Activated CD4-positive, alpha-beta T cell treated with anti-CD3 and anti-CD28 coated beads, Interleukin-2, amount 50 U/mL, for 1 hour (primary cell): ENCODE measurements around the gene KPNA4.
"Not testable (repeated sequence)": the region's sequence is repeated elsewhere in the genome, so short reads cannot be mapped to it uniquely, and the experiment has no call there.

Source experiments
- DNase-seq: peaks from one replicate; pipeline ENCODE4 v3.0.0-alpha.2; 2020

The KPNA4 gene

GRCh38 chr3:160569894-160570652 is 4.7 kb upstream of the KPNA4 start:
- no peak for DNase-seq

- no peak for DNase-seq
Observed at GRCh38 chr3:160568989-160569388, 3.6 kb upstream of the KPNA4 start.

- DNase-seq = no peak
Observed at GRCh38 chr3:160567774-160568173, 2.4 kb upstream of the KPNA4 start.

GRCh38 chr3:160566499-160566898 is 1.1 kb upstream of the KPNA4 start:
- no peak for DNase-seq

GRCh38 chr3:160564949-160565441 is 376 bp downstream of the KPNA4 start:
- DNase-seq = peak; percentile 59

- DNase-seq = peak; percentile 6
Observed at GRCh38 chr3:160564258-160564911, 986 bp downstream of the KPNA4 start.

GRCh38 chr3:160562952-160563351 is 2.4 kb downstream of the KPNA4 start:
- DNase-seq = no peak

GRCh38 chr3:160557571-160557970 is 7.8 kb downstream of the KPNA4 start:
- no peak for DNase-seq

GRCh38 chr3:160556141-160556540 is 9.2 kb downstream of the KPNA4 start:
- no peak for DNase-seq

- no peak for DNase-seq
Observed at GRCh38 chr3:160554980-160555379, 10.4 kb downstream of the KPNA4 start.

GRCh38 chr3:160553827-160554226 is 11.5 kb downstream of the KPNA4 start:
- no peak for DNase-seq

GRCh38 chr3:160546727-160547126 is 18.6 kb downstream of the KPNA4 start:
- DNase-seq = no peak

- no peak for DNase-seq
Observed at GRCh38 chr3:160545504-160545871, 19.9 kb downstream of the KPNA4 start.

- no peak for DNase-seq
Observed at GRCh38 chr3:160544844-160545503, 20.4 kb downstream of the KPNA4 start.

- no peak for DNase-seq
Observed at GRCh38 chr3:160540551-160540950, 24.8 kb downstream of the KPNA4 start.

- DNase-seq = no peak
Observed at GRCh38 chr3:160538895-160539294, 26.5 kb downstream of the KPNA4 start.

- no peak for DNase-seq
Observed at GRCh38 chr3:160537729-160538128, 27.6 kb downstream of the KPNA4 start.

- DNase-seq = no peak
Observed at GRCh38 chr3:160532371-160532770, 33.0 kb downstream of the KPNA4 start.

GRCh38 chr3:160531311-160531710 is 34.1 kb downstream of the KPNA4 start:
- DNase-seq = no peak

- DNase-seq = not testable (repeated sequence)
Observed at GRCh38 chr3:160516391-160516790, 49.0 kb downstream of the KPNA4 start.

GRCh38 chr3:160501325-160501724 is 64.0 kb downstream of the KPNA4 start:
- DNase-seq = no peak

GRCh38 chr3:160498202-160498601 is 67.2 kb downstream of the KPNA4 start:
- no peak for DNase-seq

- no peak for DNase-seq
Observed at GRCh38 chr3:160490166-160490565, 75.2 kb downstream of the KPNA4 start.

- DNase-seq = no peak
Observed at GRCh38 chr3:160486459-160486869, 78.9 kb downstream of the KPNA4 start.
